ENCODE data around the gene TPM4. TPM values are rescaled to one million over a fixed set of nuclear protein-coding genes. Genes with fewer than 3 reads are reported as not detected.
A peak's percentile ranks its signal among the peaks of the same experiment; 100 is the strongest.

The TPM4 gene
- total RNA-seq, 1 experiment from 2014 or later: 219 TPM

DNA sequence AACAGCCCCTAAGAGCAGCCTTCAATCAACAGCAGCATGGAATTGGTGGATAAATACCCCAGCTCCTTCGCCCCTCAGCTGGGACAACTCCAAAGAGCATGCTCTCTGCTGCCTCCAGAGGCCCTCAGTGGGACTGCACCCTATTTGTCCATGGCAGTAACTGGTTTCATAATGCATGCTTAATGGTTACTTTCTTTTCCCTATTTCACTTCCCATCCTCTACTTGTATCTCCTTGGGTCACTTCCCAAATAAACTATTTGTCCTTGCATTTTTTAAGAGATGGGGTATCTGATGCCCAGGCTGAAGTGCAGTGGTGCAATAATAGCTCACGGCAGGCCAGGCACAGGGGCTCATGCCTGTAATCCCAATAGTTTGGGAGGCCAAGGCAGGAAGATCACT lies 13.5 kb upstream of the TPM4 start:
- Mint-ChIP-seq H3K27ac (ENCODE audit: unreplicated experiment) (no peak overlapping the region), H3K4me3 (ENCODE audit: low read depth, unreplicated experiment) (no peak overlapping the region), H3K27me3 (ENCODE audit: unreplicated experiment) (no peaks in the 10 kb centered on the region), H3K9me3 (ENCODE audit: low read depth, unreplicated experiment) (no peaks in the 10 kb centered on the region), H3K36me3 (ENCODE audit: insufficient read depth, unreplicated experiment) (no peaks in the 10 kb centered on the region), H3K4me1 (ENCODE audit: low read depth, unreplicated experiment) (peaks cover 7% of the 10 kb centered on the region)
- CTCF ChIA-PET: interaction anchor here (0.7 kb wide), 1 partner anchor 14 kb away, joined by 3 read pairs; no protein-coding TSS in a partner anchor
- TF ChIP-seq, protein P1, sequence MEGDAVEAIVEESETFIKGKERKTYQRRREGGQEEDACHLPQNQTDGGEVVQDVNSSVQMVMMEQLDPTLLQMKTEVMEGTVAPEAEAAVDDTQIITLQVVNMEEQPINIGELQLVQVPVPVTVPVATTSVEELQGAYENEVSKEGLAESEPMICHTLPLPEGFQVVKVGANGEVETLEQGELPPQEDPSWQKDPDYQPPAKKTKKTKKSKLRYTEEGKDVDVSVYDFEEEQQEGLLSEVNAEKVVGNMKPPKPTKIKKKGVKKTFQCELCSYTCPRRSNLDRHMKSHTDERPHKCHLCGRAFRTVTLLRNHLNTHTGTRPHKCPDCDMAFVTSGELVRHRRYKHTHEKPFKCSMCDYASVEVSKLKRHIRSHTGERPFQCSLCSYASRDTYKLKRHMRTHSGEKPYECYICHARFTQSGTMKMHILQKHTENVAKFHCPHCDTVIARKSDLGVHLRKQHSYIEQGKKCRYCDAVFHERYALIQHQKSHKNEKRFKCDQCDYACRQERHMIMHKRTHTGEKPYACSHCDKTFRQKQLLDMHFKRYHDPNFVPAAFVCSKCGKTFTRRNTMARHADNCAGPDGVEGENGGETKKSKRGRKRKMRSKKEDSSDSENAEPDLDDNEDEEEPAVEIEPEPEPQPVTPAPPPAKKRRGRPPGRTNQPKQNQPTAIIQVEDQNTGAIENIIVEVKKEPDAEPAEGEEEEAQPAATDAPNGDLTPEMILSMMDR (IDR thresholded peaks at IDR 0.05; ENCODE audit: unreplicated experiment): peak; percentile 79
- no TSS peak for BruUV-seq (replicated peaks)
- DNase-seq: peak; percentile 56
- intact Hi-C loops (cut with micrococcal nuclease; ENCODE audit: unreplicated experiment): loop anchor here (10.0 kb wide), 1 partner anchor 52 kb away; the partner anchor contains the start of gene RAB8A

DNA sequence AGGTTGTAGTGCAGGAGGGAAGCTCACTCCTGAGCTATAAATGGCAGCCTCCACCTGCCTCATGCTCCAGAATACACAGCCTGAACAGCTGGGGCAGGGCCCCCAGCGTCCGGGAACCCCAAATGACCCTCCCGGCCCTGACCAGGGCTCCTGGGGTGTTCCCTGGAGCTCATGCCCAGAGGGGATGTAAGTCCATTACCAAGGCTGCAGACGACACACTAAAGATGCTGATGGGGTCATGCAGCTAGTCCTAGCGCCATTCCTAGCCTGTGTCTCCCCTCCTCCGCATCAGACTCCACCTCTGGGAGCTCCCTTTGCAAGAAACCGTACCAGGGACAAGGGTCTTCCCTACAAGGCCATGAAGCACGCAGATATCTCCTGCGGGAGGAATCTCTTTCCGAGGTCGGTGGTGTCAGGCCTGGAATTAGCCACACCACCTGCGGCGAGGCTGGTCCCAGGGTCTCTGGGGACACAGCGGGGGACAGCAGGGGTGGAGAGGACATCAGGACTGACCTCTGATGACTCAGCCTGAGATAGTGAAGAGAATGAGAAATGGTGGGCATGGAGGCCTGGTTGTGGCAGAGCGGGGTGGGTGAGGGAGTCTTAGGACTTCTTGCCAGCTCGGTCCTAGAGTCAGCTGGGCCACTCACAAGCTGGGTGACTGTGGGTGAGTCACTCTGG lies 11.9 kb upstream of the TPM4 start:
- TF ChIP-seq, protein P1 (IDR thresholded peaks at IDR 0.05; ENCODE audit: unreplicated experiment): no peak
- Mint-ChIP-seq H3K27me3 (ENCODE audit: unreplicated experiment) (no peaks in the 10 kb centered on the region), H3K4me1 (ENCODE audit: low read depth, unreplicated experiment) (peaks cover 7% of the 10 kb centered on the region), H3K4me3 (ENCODE audit: low read depth, unreplicated experiment) (no peak overlapping the region), H3K27ac (ENCODE audit: unreplicated experiment) (no peak overlapping the region), H3K9me3 (ENCODE audit: low read depth, unreplicated experiment) (no peaks in the 10 kb centered on the region), H3K36me3 (ENCODE audit: insufficient read depth, unreplicated experiment) (no peaks in the 10 kb centered on the region)
- intact Hi-C loops (cut with micrococcal nuclease; ENCODE audit: unreplicated experiment): loop anchor here (10.0 kb wide), 1 partner anchor 50 kb away; the partner anchor contains the start of gene RAB8A
- no TSS peak for BruUV-seq (replicated peaks)
- CTCF ChIA-PET: no interaction called here
- no peak for DNase-seq

DNA sequence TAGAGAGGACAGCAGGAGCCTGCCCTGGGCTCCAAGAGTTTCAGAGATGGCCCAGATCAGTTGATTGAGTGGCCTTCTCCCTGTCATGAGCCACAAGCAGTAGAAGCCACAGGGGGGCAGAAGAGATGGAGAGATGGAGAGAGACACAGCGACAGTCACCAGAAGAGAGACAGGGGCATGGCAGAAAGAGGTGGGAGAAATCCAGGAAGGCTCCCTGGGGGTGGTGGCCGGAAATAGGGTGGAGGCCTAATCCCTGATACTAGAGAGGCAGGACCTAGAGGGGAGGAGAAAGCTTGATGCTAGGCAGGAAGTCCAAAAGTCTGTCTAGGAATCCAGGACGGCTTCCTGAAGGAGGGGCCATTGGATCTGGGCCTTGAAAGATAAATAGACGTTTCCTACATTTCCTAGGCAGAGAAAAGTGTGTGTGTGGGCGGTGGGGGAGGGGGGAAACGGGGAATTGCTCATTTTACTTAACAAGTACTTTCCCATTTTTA lies 9.6 kb upstream of the TPM4 start:
- Mint-ChIP-seq H3K36me3 (ENCODE audit: insufficient read depth, unreplicated experiment) (no peaks in the 10 kb centered on the region), H3K9me3 (ENCODE audit: low read depth, unreplicated experiment) (no peaks in the 10 kb centered on the region), H3K27ac (ENCODE audit: unreplicated experiment) (no peak overlapping the region), H3K4me3 (ENCODE audit: low read depth, unreplicated experiment) (no peak overlapping the region), H3K27me3 (ENCODE audit: unreplicated experiment) (no peaks in the 10 kb centered on the region), H3K4me1 (ENCODE audit: low read depth, unreplicated experiment) (peaks cover 7% of the 10 kb centered on the region)
- CTCF ChIA-PET: interaction anchor here (0.6 to 1.5 kb wide), 7 partner anchors 17 to 750 kb away, joined by 3 to 8 read pairs (median 3); no protein-coding TSS in a partner anchor
- intact Hi-C loops (cut with micrococcal nuclease; ENCODE audit: unreplicated experiment): loop anchor here (5.0 to 10.0 kb wide), 2 partner anchors 48 to 116 kb away; partner anchors contain the start of gene RAB8A
- peak; percentile 88 for DNase-seq
- TF ChIP-seq, protein P1 (IDR thresholded peaks at IDR 0.05; ENCODE audit: unreplicated experiment): no peak
- no TSS peak for BruUV-seq (replicated peaks)

DNA sequence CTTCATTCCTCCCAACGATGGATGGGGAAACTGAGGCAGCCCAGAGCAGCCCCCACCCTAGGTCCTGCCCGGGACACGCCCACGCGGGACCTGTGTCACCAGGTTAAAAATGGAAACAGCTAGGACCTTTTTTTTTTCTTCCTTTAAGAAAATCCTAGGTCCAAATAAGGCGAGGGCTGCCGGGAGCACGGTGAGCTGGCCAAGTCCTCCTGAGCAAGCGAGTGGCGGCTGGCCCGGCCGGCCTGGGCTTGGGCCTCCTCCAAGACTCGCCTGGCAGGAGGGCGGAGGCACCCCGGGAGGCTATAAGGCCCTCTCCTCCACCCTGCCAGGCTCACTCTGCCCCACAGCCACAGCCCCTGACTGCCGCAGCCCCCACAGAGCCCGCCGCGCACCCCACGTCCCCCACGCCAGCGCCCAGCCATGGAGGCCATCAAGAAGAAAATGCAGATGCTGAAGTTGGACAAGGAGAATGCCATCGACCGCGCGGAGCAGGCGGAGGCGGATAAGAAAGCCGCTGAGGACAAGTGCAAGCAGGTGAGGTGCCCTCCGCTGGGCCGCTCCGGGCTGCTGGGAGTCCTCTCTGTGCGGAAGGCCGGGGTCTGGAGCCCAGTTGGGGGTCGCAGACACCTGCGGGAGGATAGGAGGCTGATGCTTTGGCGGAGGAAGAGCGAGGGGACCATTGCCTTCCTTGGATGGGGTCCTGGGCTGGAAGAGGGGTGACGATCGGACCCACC lies 8.9 kb upstream of the TPM4 start:
- DNase-seq: peak; percentile 69
- no TSS peak for BruUV-seq (replicated peaks)
- intact Hi-C loops (cut with micrococcal nuclease; ENCODE audit: unreplicated experiment): loop anchor here (5.0 to 10.0 kb wide), 2 partner anchors 47 to 115 kb away; partner anchors contain the start of gene RAB8A
- TF ChIP-seq, protein P1 (IDR thresholded peaks at IDR 0.05; ENCODE audit: unreplicated experiment): no peak
- no peaks in the 10 kb centered on the region for H3K9me3 Mint-ChIP-seq (ENCODE audit: low read depth, unreplicated experiment)
- H3K27me3 Mint-ChIP-seq (ENCODE audit: unreplicated experiment): no peaks in the 10 kb centered on the region
- CTCF ChIA-PET: interaction anchor here (0.6 to 1.5 kb wide), 5 partner anchors 21 to 176 kb away, joined by 3 to 8 read pairs (median 5); no protein-coding TSS in a partner anchor
- no peak overlapping the region for H3K4me3 Mint-ChIP-seq (ENCODE audit: low read depth, unreplicated experiment)
- no peaks in the 10 kb centered on the region for H3K36me3 Mint-ChIP-seq (ENCODE audit: insufficient read depth, unreplicated experiment)
- no peak overlapping the region for H3K27ac Mint-ChIP-seq (ENCODE audit: unreplicated experiment)
- peaks cover 7% of the 10 kb centered on the region for H3K4me1 Mint-ChIP-seq (ENCODE audit: low read depth, unreplicated experiment)

Measured in Calu3 (cell line).